ENCODE data around the gene KLHL29.

The KLHL29 gene

DNA sequence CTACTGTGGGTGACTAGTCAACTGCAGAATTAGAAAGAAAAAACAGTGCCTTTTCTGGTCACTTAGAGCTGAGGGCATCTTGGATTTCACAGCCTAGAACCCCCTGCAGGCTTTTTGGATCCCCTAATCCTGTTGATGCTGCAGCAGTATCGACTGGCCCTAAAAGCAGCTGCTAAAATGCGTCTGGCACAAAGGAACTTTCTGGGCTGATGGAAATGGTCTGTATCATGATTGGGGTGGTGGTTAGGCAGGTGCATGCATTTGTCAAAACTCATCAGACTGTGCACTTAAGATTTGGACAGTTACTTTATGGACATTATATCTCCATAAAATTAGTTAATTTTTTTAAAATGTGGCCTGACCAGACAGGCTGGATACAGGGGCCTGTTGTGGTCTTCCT, 149.8 kb downstream of the KLHL29 start:
- H3K4me1 ChIP-seq (ENCODE audit: low read length): no peaks in the 10 kb centered on the region
- H3K4me2 ChIP-seq (ENCODE audit: low read depth, low read length): no peak overlapping the region
- H3K27me3 ChIP-seq (replicated peaks; ENCODE audit: insufficient read depth, low read length): no peaks in the 10 kb centered on the region

DNA sequence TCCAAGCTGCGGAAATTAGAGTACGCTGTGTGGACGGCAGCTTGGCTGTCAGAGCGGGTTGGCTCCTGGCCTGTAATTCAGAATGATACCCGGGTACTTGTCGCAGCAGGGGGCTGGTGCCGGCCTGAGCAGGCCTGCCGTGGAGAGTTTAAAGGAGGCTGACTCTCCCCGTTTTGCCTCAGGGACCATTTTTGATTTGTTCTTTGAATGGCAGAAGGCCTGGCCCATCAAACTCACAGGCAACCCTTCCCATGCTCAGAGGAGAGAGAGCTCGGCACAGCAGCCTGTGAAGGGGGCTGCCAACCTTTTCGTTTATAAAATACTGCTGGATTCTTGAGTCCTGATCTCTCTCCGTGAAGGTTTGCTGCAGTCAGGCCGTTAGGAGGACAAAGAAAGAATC, 151.3 kb downstream of the KLHL29 start:
- TF ChIP-seq EZH2 (optimal IDR thresholded peaks at IDR 0.05; ENCODE audit: low read depth, low read length) (no peak), EZH2phosphoT487 (IDR thresholded peaks at IDR 0.05; ENCODE audit: low read length) (no peak)
- TF ChIP-seq, protein P1, sequence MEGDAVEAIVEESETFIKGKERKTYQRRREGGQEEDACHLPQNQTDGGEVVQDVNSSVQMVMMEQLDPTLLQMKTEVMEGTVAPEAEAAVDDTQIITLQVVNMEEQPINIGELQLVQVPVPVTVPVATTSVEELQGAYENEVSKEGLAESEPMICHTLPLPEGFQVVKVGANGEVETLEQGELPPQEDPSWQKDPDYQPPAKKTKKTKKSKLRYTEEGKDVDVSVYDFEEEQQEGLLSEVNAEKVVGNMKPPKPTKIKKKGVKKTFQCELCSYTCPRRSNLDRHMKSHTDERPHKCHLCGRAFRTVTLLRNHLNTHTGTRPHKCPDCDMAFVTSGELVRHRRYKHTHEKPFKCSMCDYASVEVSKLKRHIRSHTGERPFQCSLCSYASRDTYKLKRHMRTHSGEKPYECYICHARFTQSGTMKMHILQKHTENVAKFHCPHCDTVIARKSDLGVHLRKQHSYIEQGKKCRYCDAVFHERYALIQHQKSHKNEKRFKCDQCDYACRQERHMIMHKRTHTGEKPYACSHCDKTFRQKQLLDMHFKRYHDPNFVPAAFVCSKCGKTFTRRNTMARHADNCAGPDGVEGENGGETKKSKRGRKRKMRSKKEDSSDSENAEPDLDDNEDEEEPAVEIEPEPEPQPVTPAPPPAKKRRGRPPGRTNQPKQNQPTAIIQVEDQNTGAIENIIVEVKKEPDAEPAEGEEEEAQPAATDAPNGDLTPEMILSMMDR (IDR thresholded peaks at IDR 0.05; ENCODE audit: low read length): no peak

More for the DNA sequence above, 149.8 kb downstream of the KLHL29 start:
- Histone ChIP-seq H3F3A (ENCODE audit: insufficient read depth, low read length) (no peaks in the 10 kb centered on the region), H3K9ac (ENCODE audit: low read length) (no peak overlapping the region), H4K20me1 (ENCODE audit: insufficient read depth, low read length) (no peaks in the 10 kb centered on the region), H3K4me3 (ENCODE audit: low read length) (no peak overlapping the region), H2AFZ (ENCODE audit: low read length) (no peak overlapping the region), H3K27ac (ENCODE audit: low read length) (no peak overlapping the region), H3K36me3 (replicated peaks; ENCODE audit: insufficient read depth, low read length) (no peaks in the 10 kb centered on the region), H3K9me2 (replicated peaks; ENCODE audit: insufficient read depth, low read length) (no peaks in the 10 kb centered on the region), H3K79me2 (ENCODE audit: low read length) (no peaks in the 10 kb centered on the region), H3K9me3 (replicated peaks; ENCODE audit: insufficient read depth, low read length) (no peaks in the 10 kb centered on the region)
- TF ChIP-seq, protein P1 (IDR thresholded peaks at IDR 0.05; ENCODE audit: low read length): no peak
- no peak for TF ChIP-seq EZH2phosphoT487 (IDR thresholded peaks at IDR 0.05; ENCODE audit: low read length)
- TF ChIP-seq EZH2 (optimal IDR thresholded peaks at IDR 0.05; ENCODE audit: low read depth, low read length): no peak
- no peak for DNase-seq

DNA sequence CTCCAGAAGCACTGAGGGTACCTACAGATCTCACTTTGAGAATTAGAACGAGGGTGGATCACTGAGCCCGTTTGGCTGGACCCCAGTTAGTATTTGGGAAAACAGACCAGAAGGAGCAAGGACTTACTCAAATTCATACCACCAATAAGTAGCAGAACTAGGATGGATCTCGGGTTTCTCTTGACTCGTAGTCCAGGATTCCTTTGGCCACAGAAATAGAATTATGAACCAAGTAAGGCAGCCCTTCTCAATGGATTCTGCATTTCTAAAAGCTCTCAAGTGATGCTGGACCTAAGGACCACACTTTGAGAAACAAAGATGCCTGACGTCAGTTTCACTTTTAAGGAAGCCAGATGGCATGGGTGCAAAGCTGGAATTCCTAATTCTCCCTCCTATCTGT, 153.0 kb downstream of the KLHL29 start:
- Histone ChIP-seq H3K36me3 (replicated peaks; ENCODE audit: insufficient read depth, low read length) (no peaks in the 10 kb centered on the region), H3K79me2 (ENCODE audit: low read length) (no peaks in the 10 kb centered on the region), H2AFZ (ENCODE audit: low read length) (no peak overlapping the region), H3K27me3 (replicated peaks; ENCODE audit: insufficient read depth, low read length) (no peaks in the 10 kb centered on the region), H3K4me3 (ENCODE audit: low read length) (no peak overlapping the region), H3F3A (ENCODE audit: insufficient read depth, low read length) (no peaks in the 10 kb centered on the region), H3K4me2 (ENCODE audit: low read depth, low read length) (no peak overlapping the region), H3K4me1 (ENCODE audit: low read length) (no peaks in the 10 kb centered on the region), H4K20me1 (ENCODE audit: insufficient read depth, low read length) (no peaks in the 10 kb centered on the region), H3K9ac (ENCODE audit: low read length) (no peak overlapping the region), H3K9me3 (replicated peaks; ENCODE audit: insufficient read depth, low read length) (no peaks in the 10 kb centered on the region), H3K9me2 (replicated peaks; ENCODE audit: insufficient read depth, low read length) (no peaks in the 10 kb centered on the region), H3K27ac (ENCODE audit: low read length) (no peak overlapping the region)
- TF ChIP-seq, protein P1 (IDR thresholded peaks at IDR 0.05; ENCODE audit: low read length): no peak
- DNase-seq: no peak

More for the DNA sequence above, 151.3 kb downstream of the KLHL29 start:
- no peak for DNase-seq
- Histone ChIP-seq H3F3A (ENCODE audit: insufficient read depth, low read length) (no peaks in the 10 kb centered on the region), H3K27ac (ENCODE audit: low read length) (no peak overlapping the region), H3K4me3 (ENCODE audit: low read length) (no peak overlapping the region), H3K9me3 (replicated peaks; ENCODE audit: insufficient read depth, low read length) (no peaks in the 10 kb centered on the region), H3K4me1 (ENCODE audit: low read length) (no peaks in the 10 kb centered on the region), H3K79me2 (ENCODE audit: low read length) (no peaks in the 10 kb centered on the region), H4K20me1 (ENCODE audit: insufficient read depth, low read length) (no peaks in the 10 kb centered on the region), H3K9me2 (replicated peaks; ENCODE audit: insufficient read depth, low read length) (no peaks in the 10 kb centered on the region), H3K27me3 (replicated peaks; ENCODE audit: insufficient read depth, low read length) (no peaks in the 10 kb centered on the region), H2AFZ (ENCODE audit: low read length) (no peak overlapping the region), H3K9ac (ENCODE audit: low read length) (no peak overlapping the region), H3K4me2 (ENCODE audit: low read depth, low read length) (no peak overlapping the region), H3K36me3 (replicated peaks; ENCODE audit: insufficient read depth, low read length) (no peaks in the 10 kb centered on the region)
